ENCODE measurements around the gene GDPGP1.

Gene GDPGP1

GRCh38 chr15:90243943-90244639, 10.1 kb downstream of the GDPGP1 start:
- Histone ChIP-seq H3K4me1 (ENCODE audit: low read depth, poor library complexity, severe bottlenecking) (no peaks in the 10 kb centered on the region), H3K9ac (no peak overlapping the region), H3K4me2 (no peak overlapping the region), H2AFZ (ENCODE audit: low read depth) (no peak overlapping the region), H3K36me3 (ENCODE audit: insufficient read depth) (no peaks in the 10 kb centered on the region), H4K20me1 (ENCODE audit: insufficient read depth) (no peaks in the 10 kb centered on the region), H3K27ac (no peak overlapping the region), H3K4me3 (IDR thresholded peaks at IDR 0.05; ENCODE audit: insufficient read depth, low read depth, low read length) (no peak overlapping the region), H3K27me3 (ENCODE audit: insufficient read depth, low read depth) (no peaks in the 10 kb centered on the region), H3K79me2 (ENCODE audit: insufficient read depth, low read depth) (no peaks in the 10 kb centered on the region)
- TF ChIP-seq, protein P1, sequence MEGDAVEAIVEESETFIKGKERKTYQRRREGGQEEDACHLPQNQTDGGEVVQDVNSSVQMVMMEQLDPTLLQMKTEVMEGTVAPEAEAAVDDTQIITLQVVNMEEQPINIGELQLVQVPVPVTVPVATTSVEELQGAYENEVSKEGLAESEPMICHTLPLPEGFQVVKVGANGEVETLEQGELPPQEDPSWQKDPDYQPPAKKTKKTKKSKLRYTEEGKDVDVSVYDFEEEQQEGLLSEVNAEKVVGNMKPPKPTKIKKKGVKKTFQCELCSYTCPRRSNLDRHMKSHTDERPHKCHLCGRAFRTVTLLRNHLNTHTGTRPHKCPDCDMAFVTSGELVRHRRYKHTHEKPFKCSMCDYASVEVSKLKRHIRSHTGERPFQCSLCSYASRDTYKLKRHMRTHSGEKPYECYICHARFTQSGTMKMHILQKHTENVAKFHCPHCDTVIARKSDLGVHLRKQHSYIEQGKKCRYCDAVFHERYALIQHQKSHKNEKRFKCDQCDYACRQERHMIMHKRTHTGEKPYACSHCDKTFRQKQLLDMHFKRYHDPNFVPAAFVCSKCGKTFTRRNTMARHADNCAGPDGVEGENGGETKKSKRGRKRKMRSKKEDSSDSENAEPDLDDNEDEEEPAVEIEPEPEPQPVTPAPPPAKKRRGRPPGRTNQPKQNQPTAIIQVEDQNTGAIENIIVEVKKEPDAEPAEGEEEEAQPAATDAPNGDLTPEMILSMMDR (conservative IDR thresholded peaks at IDR 0.05; ENCODE audit: low read depth, low read length) = no peak

DNA sequence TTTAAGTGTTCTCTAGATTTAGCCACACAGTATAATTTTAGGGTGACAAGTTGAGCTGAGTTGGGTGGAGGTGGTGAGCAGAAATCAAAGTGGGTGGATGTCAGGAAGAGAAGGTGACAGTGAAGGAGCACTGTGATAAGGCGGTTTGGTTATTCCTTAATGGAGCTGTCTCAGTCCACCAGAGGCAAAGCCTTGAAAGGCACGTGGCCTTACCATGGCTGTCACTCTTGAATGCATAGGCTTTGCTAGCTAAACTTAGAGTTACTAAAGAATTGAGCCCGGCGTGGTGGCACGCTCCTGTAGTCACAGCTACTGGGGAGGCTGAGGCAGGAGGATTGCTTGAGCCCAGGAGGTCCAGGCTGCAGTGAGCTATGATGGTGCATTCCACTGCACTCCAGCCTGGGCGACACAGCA, 14.8 kb downstream of the GDPGP1 start:
- no peak overlapping the region for H3K27ac ChIP-seq
- no peaks in the 10 kb centered on the region for H3K79me2 ChIP-seq (ENCODE audit: insufficient read depth, low read depth)
- no peak overlapping the region for H3K4me2 ChIP-seq
- no peak overlapping the region for H3K9ac ChIP-seq
- no peak overlapping the region for H3K4me3 ChIP-seq (IDR thresholded peaks at IDR 0.05; ENCODE audit: insufficient read depth, low read depth, low read length)
- no peaks in the 10 kb centered on the region for H3K4me1 ChIP-seq (ENCODE audit: low read depth, poor library complexity, severe bottlenecking)
- H3K27me3 ChIP-seq (ENCODE audit: insufficient read depth, low read depth) = no peaks in the 10 kb centered on the region
- no peaks in the 10 kb centered on the region for H3K36me3 ChIP-seq (ENCODE audit: insufficient read depth)
- H4K20me1 ChIP-seq (ENCODE audit: insufficient read depth) = no peaks in the 10 kb centered on the region
- no peak overlapping the region for H2AFZ ChIP-seq (ENCODE audit: low read depth)
- TF ChIP-seq, protein P1 (conservative IDR thresholded peaks at IDR 0.05; ENCODE audit: low read depth, low read length) = no peak

DNA sequence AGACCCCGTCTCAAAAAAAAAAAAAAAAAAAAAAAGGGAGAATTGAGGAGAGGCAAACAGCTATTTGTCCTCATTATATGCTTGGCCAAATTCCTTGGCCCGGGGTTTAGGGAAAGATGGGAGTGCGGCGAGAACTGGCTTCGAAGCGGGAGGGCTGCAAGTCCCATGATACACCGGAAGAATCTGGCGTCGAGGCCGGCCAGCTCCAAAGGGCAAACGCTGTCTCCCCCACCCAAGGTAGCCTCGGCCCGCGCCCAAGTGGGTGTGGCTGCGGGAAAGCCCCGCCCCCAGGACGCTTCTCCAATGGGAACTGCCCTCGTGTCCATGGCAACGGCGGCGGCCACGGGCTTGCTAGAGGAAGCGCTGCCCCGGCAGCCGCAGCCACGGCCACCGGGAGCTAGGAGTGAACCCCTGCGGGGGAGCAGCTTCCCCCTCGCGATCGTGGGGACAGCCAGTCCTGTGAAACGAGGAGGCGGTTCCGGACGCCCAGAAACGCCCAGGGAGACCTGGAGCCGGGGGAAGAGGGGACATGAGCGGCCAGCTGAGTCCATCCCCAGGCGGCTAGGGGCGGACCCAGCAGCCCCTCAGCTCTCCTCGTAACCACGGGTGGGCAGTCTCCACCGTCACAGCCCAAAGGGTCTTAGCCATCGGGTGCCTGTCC, 15.3 kb downstream of the GDPGP1 start, which contains the start of gene TTLL13:
TSS of gene TTLL13 (plus strand) at position 354 of the 661 bp plus-strand sequence. CDS start 1,075 bp downstream, outside the sequence.
- Histone ChIP-seq H3K4me2 (no peak within 1 kb of the TSS), H3K4me3 (IDR thresholded peaks at IDR 0.05; ENCODE audit: insufficient read depth, low read depth, low read length) (no peak within 1 kb of the TSS), H2AFZ (ENCODE audit: low read depth) (no peak within 1 kb of the TSS), H3K79me2 (ENCODE audit: insufficient read depth, low read depth) (no peaks in the 10 kb centered on the region), H3K4me1 (ENCODE audit: low read depth, poor library complexity, severe bottlenecking) (no peaks in the 10 kb centered on the region), H3K27ac (no peak within 1 kb of the TSS), H3K36me3 (ENCODE audit: insufficient read depth) (no peaks in the 10 kb centered on the region), H3K27me3 (ENCODE audit: insufficient read depth, low read depth) (no peaks in the 10 kb centered on the region), H3K9ac (no peak within 1 kb of the TSS), H4K20me1 (ENCODE audit: insufficient read depth) (no peaks in the 10 kb centered on the region)
- TF ChIP-seq, protein P1 (conservative IDR thresholded peaks at IDR 0.05; ENCODE audit: low read depth, low read length) = no peak

- Histone ChIP-seq H3K79me2 (ENCODE audit: insufficient read depth, low read depth) (no peaks in the 10 kb centered on the region), H3K27me3 (ENCODE audit: insufficient read depth, low read depth) (no peaks in the 10 kb centered on the region), H3K27ac (no peak overlapping the region), H2AFZ (ENCODE audit: low read depth) (no peak overlapping the region), H3K36me3 (ENCODE audit: insufficient read depth) (no peaks in the 10 kb centered on the region), H3K4me1 (ENCODE audit: low read depth, poor library complexity, severe bottlenecking) (peaks cover 32% of the 10 kb centered on the region), H3K4me3 (IDR thresholded peaks at IDR 0.05; ENCODE audit: insufficient read depth, low read depth, low read length) (no peak overlapping the region), H3K4me2 (peak overlapping the region; percentile 40; the same call in 1 of the 2 replicates), H4K20me1 (ENCODE audit: insufficient read depth) (no peaks in the 10 kb centered on the region), H3K9ac (no peak overlapping the region)
- TF ChIP-seq, protein P1 (conservative IDR thresholded peaks at IDR 0.05; ENCODE audit: low read depth, low read length) = no peak
Observed at GRCh38 chr15:90257776-90258175, 23.8 kb downstream of the GDPGP1 start.
